ENCODE results near the gene RBM23.

- TF ChIP-seq MAX (IDR thresholded peaks at IDR 0.05) (no peak), TCF12 (IDR thresholded peaks at IDR 0.05; ENCODE audit: low read depth) (no peak), CEBPB (IDR thresholded peaks at IDR 0.05) (no peak), EP300 (IDR thresholded peaks at IDR 0.05; ENCODE audit: borderline replicate concordance) (no peak), NFIC (IDR thresholded peaks at IDR 0.05) (no peak), YY1 (IDR thresholded peaks at IDR 0.05; ENCODE audit: low read depth) (no peak), TAF1 (IDR thresholded peaks at IDR 0.05; ENCODE audit: low read depth) (no peak), FOXM1 (IDR thresholded peaks at IDR 0.05; ENCODE audit: borderline replicate concordance, low read depth) (no peak), ZBTB7A (IDR thresholded peaks at IDR 0.05; ENCODE audit: low read depth) (no peak), EGR1 (IDR thresholded peaks at IDR 0.05) (no peak), TEAD4 (IDR thresholded peaks at IDR 0.05) (no peak), RAD21 (IDR thresholded peaks at IDR 0.05; ENCODE audit: low read depth) (no peak)
- TF ChIP-seq, protein P1, sequence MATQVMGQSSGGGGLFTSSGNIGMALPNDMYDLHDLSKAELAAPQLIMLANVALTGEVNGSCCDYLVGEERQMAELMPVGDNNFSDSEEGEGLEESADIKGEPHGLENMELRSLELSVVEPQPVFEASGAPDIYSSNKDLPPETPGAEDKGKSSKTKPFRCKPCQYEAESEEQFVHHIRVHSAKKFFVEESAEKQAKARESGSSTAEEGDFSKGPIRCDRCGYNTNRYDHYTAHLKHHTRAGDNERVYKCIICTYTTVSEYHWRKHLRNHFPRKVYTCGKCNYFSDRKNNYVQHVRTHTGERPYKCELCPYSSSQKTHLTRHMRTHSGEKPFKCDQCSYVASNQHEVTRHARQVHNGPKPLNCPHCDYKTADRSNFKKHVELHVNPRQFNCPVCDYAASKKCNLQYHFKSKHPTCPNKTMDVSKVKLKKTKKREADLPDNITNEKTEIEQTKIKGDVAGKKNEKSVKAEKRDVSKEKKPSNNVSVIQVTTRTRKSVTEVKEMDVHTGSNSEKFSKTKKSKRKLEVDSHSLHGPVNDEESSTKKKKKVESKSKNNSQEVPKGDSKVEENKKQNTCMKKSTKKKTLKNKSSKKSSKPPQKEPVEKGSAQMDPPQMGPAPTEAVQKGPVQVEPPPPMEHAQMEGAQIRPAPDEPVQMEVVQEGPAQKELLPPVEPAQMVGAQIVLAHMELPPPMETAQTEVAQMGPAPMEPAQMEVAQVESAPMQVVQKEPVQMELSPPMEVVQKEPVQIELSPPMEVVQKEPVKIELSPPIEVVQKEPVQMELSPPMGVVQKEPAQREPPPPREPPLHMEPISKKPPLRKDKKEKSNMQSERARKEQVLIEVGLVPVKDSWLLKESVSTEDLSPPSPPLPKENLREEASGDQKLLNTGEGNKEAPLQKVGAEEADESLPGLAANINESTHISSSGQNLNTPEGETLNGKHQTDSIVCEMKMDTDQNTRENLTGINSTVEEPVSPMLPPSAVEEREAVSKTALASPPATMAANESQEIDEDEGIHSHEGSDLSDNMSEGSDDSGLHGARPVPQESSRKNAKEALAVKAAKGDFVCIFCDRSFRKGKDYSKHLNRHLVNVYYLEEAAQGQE (IDR thresholded peaks at IDR 0.05; ENCODE audit: low read depth) = no peak
- TF ChIP-seq, protein P2, sequence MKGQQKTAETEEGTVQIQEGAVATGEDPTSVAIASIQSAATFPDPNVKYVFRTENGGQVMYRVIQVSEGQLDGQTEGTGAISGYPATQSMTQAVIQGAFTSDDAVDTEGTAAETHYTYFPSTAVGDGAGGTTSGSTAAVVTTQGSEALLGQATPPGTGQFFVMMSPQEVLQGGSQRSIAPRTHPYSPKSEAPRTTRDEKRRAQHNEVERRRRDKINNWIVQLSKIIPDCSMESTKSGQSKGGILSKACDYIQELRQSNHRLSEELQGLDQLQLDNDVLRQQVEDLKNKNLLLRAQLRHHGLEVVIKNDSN (IDR thresholded peaks at IDR 0.05) = no peak
Observed at GRCh38 chr14:22892488-22892887, 26.5 kb downstream of the RBM23 start.

All from Ishikawa (cell line).